Measurements from ENCODE around the gene CDKAL1. TPM values are rescaled to one million over a fixed set of nuclear protein-coding genes. Genes with fewer than 3 reads are reported as not detected.

Gene CDKAL1
- total and polyA plus RNA-seq, 2 of the 13 experiments (the other 11 are each of a cell fraction or from before 2014, with no cell fraction given), result 9.5 to 27.7 TPM

GRCh38 chr6:21271428-21272155 lies 737.3 kb downstream of the CDKAL1 start (continued):
- no peak for TF ChIP-seq ERF (CRISPR knock-in tag; IDR thresholded peaks at IDR 0.05)
- TF ChIP-seq CEBPG (CRISPR knock-in tag; IDR thresholded peaks at IDR 0.05), result no peak
- no peak for TF ChIP-seq CENPT (CRISPR knock-in tag; IDR thresholded peaks at IDR 0.05; ENCODE audit: low read depth)
- no peak for TF ChIP-seq ZNF713 (CRISPR knock-in tag; IDR thresholded peaks at IDR 0.05)
- no peak for TF ChIP-seq THAP8 (CRISPR knock-in tag; IDR thresholded peaks at IDR 0.05; ENCODE audit: borderline replicate concordance)
- no peak for TF ChIP-seq ZMAT5 (CRISPR knock-in tag; IDR thresholded peaks at IDR 0.05; ENCODE audit: borderline replicate concordance, low read depth)
- TF ChIP-seq ZNF577 (CRISPR knock-in tag; IDR thresholded peaks at IDR 0.05; ENCODE audit: borderline replicate concordance, low read depth), result no peak
- TF ChIP-seq CENPBD1 (CRISPR knock-in tag; IDR thresholded peaks at IDR 0.05; ENCODE audit: borderline replicate concordance, low read depth), result no peak
- TF ChIP-seq PHF20 (CRISPR knock-in tag; IDR thresholded peaks at IDR 0.05), result peak; percentile 37; the same call in 1 of the 2 replicates
- no peak for TF ChIP-seq ARHGAP35 (CRISPR knock-in tag; IDR thresholded peaks at IDR 0.05; ENCODE audit: borderline replicate concordance)

GRCh38 chr6:21273451-21273850 lies 739.2 kb downstream of the CDKAL1 start:
- CTCF ChIA-PET (ENCODE audit: low intra/inter-chr PET ratio, low total read pairs), result no interaction called here
- BruUV-seq (replicated peaks), result no TSS peak
- Histone ChIP-seq H3K27me3 (ENCODE audit: control insufficient read depth in 1 of 2, insufficient read depth in 2 of 2, low read length in 2 of 2) (no peaks in the 10 kb centered on the region; a peak in 1 of 5 replicates), H3K4me2 (ENCODE audit: low read depth, low read length) (no peak overlapping the region), H3K9ac (ENCODE audit: insufficient read depth, low read depth, low read length) (no peak overlapping the region), H3K4me1 (ENCODE audit: insufficient read depth, low read length) (peaks cover 18% of the 10 kb centered on the region), H4K20me1 (ENCODE audit: insufficient read depth, low read length) (no peaks in the 10 kb centered on the region), H3K36me3 (replicated peaks in 1 of 2; ENCODE audit: control insufficient read depth in 1 of 2, insufficient read depth in 2 of 2, low read length in 2 of 2) (no peaks in the 10 kb centered on the region), H3K27ac (ENCODE audit: extremely low read length, insufficient read depth, low read length) (no peak overlapping the region), H3K4me3 (replicated peaks in 1 of 3; ENCODE audit: insufficient read depth in 1 of 3, low read depth in 2 of 3, low read length in 3 of 3) (no peak overlapping the region), H2AFZ (ENCODE audit: low read length) (no peak overlapping the region), H3K79me2 (ENCODE audit: insufficient read depth, low read length) (no peaks in the 10 kb centered on the region), H3K9me3 (ENCODE audit: low read length) (no peaks in the 10 kb centered on the region)
- no peak for DNase-seq (ENCODE audit: low spot score)
- no peak for ATAC-seq
- POLR2A ChIA-PET, result no interaction called here
- in situ Hi-C loops (cut with HindIII; ENCODE audit: extremely low pct_ligation_motif_present, low pct_unique_long_range_greater_than_20kb) (no loop called here), intact Hi-C loops (cut with micrococcal nuclease; ENCODE audit: unreplicated experiment) (no loop called here)
- no peak for FAIRE-seq
- 20% methylated on average over 2 of the region's 2 CpGs for WGBS (ENCODE audit: low lambda C conversion rate)
- TF ChIP-seq NR2F1 (CRISPR knock-in tag; IDR thresholded peaks at IDR 0.05) (no peak), ZFP37 (CRISPR knock-in tag; IDR thresholded peaks at IDR 0.05; ENCODE audit: borderline replicate concordance) (no peak), ATF2 (CRISPR knock-in tag; IDR thresholded peaks at IDR 0.05) (no peak), HDAC6 (IDR thresholded peaks at IDR 0.05; ENCODE audit: low read depth, low read length) (no peak), CREB3 (CRISPR knock-in tag; IDR thresholded peaks at IDR 0.05) (no peak), CENPT (CRISPR knock-in tag; IDR thresholded peaks at IDR 0.05; ENCODE audit: low read depth) (no peak)
